GM15510 (cell line): ENCODE measurements around the gene MAD1L1.

Experiments used
- POLR2A ChIP-seq: IDR thresholded peaks from 3 replicates; pipeline ENCODE4 v1.6.1; 2011; ENCODE audit warnings: borderline replicate concordance; ENCODE audit not compliant: insufficient read length; ENCODE audit errors: extremely low read depth

MAD1L1 gene

GRCh38 chr7:2028733-2029132 lies 204.0 kb downstream of the MAD1L1 start:
- no peak for TF ChIP-seq POLR2A

DNA sequence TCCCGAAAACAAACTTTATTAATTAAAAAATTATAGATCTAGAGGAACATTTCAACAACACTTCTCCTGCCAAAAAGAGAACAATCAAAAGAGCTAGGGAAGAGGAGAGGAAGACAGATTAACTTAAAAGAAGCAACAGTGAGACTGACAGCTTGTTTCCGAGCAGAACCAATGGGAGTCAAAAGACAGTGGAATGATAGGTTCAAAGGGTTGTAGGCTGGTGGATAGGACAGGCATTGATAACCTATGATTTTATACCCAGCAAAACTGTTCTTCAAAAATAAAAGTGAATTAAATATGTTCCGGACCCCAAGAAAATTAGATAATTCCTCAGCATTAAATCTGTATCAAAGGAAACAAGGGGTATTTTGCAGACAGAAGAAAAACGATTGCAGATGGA lies 207.6 kb downstream of the MAD1L1 start:
- no peak for TF ChIP-seq POLR2A

DNA sequence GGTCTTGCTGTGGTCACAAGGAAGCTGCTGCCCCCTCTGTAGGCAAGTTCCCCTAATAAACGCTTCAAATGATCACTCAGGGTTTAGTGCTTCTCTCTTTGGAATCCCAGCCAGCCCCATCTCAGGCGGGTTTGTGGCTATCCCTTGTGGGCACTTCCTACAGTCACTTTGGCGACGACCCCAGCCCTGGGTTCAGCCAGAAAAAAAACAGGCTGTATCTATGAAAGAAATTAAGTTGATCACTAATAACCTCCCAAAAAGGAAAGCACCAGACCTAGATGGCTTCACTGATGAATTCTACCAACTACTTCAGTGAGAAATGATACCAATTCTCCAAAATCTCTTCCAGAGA lies 208.2 kb downstream of the MAD1L1 start:
- TF ChIP-seq POLR2A = no peak

DNA sequence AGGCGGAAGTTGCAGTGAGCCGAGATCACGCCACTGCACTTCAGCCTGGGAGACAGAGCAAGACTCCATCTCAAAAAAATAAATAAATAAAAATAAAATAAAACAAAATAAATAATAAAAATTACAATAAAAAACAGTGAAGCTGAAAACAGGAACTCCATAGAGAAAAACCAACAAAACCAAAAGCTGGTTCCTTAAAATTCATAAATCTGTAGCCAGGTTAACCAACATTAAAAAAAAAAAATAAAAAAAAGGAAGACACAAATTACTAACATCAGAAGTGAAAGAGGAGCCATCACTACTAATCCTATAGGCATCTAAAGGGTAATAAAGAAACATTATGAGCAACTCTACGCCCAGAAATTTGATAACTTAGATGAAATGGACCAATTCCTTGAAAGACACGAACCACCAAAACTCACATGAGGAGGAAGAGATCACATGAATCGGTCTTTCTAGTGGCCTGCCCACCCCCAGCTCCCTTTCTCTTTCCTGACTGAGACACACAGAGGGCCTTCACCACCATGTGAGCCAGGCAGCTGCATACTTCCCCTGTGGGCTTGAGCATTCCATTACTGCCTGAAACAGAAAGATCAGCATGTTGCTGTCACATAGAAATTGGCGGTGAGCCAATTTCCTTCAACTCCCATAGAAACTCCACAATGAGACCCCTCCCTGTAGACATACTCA lies 208.7 kb downstream of the MAD1L1 start:
- TF ChIP-seq POLR2A = no peak

DNA sequence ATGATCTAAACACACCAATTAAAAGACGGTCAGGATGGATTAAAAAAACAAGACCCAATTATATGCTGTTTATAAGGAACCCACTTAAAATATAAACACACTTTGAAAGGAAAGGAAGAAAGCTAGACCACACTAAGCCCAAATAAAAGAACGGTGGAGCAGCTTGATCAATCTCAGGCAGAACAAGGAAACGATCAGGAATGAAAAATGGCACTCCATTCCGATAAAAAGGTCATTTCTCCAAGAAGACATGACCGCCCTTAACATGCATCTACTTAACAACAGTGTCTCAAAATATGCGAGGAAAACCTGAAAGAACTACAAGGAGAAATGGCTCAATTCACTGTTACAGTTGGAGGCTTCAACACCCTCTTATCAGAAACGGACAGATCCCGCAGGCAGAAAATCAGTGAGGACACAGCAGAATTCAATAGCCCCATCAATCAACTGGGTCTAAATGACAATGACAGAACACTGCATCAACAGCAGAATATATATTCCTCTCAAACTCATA lies 210.0 kb downstream of the MAD1L1 start:
- TF ChIP-seq POLR2A = no peak

GRCh38 chr7:2022021-2022409 lies 210.7 kb downstream of the MAD1L1 start:
- TF ChIP-seq POLR2A = no peak

DNA sequence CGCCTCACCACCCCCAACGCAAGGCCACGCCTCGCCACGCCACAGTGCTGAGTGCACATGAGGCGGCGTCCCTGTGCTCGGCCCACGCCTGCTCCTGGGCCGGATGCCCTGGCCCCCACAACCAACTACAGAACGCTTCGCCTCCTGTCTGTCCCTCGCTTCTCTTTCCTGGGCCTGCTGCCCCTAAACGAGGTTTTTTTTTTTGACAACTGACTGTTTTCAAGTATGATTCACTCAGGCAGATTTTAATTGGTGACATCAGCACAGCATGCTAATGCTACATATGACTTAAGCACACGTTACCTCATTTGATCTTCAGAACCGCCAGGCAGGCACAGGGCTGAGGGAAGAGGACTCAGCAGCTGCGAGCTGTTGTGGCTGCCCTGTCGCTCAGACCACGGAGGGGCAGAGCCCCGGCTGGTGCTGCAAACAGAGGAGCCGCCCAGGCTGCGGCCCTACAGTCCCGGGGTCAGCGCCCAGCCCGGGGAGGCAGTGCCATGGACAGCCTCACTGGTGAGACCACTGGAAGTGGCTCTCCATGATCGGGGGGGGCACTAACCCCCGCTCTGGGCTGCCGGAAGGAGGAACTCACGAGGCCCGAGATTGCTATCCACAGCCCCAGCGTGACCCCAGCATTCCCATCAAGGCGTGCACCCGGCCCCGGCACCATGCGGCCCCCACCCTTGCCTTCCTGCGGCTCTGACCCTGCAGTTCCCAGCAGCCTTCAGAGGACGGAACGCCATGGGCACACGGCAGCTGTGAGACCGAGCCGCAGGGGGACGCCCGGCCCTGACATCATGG lies 212.8 kb downstream of the MAD1L1 start:
- no peak for TF ChIP-seq POLR2A

DNA sequence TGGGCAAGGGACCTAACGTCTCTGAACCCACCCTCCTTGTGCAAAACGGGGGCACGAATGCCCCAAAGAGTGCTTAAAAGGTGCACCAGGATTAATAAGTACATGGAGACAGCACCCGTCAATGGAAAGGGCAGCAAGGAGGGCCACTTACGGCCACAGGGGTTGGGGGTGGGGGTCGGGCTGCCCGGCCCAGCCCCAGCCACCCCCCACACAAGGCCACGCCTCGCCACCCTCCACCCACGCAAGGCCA lies 213.4 kb downstream of the MAD1L1 start:
- no peak for TF ChIP-seq POLR2A

GRCh38 chr7:2018569-2019460 lies 213.9 kb downstream of the MAD1L1 start:
- no peak for TF ChIP-seq POLR2A

DNA sequence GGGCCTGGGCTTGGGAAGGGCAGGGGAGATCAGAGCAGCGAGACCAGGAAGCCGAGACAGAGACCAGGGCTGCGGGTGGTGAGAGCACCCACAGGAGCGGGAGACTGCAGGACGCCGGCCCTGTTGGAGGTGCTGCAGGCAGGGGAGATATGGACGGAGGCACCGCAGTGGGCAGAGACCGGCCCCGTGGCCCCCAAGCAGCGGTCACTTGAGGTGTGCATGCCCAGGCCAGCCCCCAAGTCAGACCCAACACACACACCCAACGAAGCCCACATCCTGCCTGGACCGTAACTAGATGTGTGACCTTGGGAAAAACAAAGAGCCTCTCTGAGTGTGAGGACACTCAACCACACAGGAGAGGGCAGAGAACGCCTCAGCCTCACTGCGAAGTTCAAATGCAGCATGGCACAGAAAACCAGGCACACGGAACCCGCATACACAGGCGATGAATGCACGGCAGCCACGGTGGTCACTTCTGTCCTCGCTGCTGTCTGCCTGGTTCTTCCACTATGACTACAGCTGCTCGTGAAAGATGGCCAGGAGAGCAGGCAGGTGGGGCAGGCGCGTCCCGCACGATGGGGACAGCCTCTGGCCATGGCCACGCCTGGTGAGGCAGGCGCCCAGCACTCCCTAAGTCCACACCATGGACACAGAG lies 214.7 kb downstream of the MAD1L1 start:
- TF ChIP-seq POLR2A = no peak

DNA sequence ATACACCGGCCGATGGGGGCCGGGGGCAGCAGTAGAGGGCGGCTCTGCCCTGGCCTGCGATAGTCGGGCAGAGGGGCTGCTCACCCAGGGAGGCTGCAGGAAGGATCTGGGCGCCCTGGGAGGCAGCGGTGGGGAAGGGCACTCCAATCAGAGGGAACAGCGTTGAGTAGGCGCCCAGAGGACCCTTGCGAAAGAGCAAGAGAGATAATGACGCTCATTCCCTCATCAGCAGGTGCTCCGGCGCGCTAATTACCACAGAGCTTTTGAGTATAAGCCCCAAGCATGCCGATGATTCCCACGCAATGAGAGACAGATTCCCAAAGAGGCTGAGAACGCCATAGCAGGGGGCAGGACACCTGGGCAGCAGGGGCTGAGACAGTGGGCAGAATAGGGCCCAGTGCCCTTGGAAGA lies 215.3 kb downstream of the MAD1L1 start:
- TF ChIP-seq POLR2A = no peak

GRCh38 chr7:2016761-2017480 lies 215.8 kb downstream of the MAD1L1 start:
- TF ChIP-seq POLR2A = no peak

DNA sequence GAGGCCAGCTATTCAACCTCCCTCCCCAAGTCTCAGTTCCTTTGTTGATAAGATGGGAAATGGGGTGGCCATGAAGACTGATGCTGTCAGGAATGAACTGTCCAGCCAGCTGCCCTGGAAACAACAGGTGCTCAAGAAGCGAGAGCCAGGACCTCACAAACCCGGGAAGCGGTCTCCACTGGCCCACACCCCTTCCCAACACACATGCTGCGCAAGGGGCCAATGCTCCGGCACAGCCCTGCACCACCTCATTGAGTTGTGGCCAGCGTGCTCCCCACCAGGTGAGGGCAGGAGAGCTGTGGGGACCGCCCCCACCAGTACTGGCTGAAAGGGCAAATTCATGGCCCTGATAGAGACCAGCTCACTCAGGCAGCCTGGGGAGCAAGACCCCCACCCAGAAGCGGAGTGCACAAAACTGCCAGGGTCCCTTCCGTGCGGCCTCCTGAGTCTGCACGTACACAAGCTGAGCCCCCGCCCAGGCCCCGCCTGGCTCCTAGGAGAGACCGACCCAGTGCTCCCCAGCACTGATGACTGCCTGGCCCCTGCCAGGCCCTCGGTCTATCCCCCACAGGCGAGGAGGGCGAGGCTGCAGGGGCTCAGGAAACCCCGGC lies 216.6 kb downstream of the MAD1L1 start:
- no peak for TF ChIP-seq POLR2A
